HG03103 (cell line): Measurements from ENCODE around the gene IFT172.
A peak's percentile ranks its signal among the peaks of the same experiment; 100 is the strongest.

Experiments
- ATAC-seq: cut with Tn5 transposase; IDR thresholded peaks from one replicate; pipeline ENCODE4 v1.9.1; 2021; ENCODE audit warnings: low read depth; ENCODE audit not compliant: unreplicated experiment

The IFT172 gene

GRCh38 chr2:27494284-27494943, 4.9 kb upstream of the IFT172 start:
- ATAC-seq: no peak

GRCh38 chr2:27493948-27494283, 4.4 kb upstream of the IFT172 start:
- no peak for ATAC-seq

- ATAC-seq: no peak
Measured at GRCh38 chr2:27492557-27492956, 3.0 kb upstream of the IFT172 start.

- no peak for ATAC-seq
Measured at GRCh38 chr2:27489118-27489497, 435 bp downstream of the IFT172 start.

GRCh38 chr2:27485496-27485895, 4.0 kb downstream of the IFT172 start:
- ATAC-seq: no peak

- no peak for ATAC-seq
Measured at GRCh38 chr2:27471961-27472360, 17.6 kb downstream of the IFT172 start.

- ATAC-seq: no peak
Measured at GRCh38 chr2:27464443-27464842, 25.1 kb downstream of the IFT172 start.

- ATAC-seq: no peak
Measured at GRCh38 chr2:27461118-27461517, 28.4 kb downstream of the IFT172 start.

GRCh38 chr2:27453968-27454367, 35.6 kb downstream of the IFT172 start:
- no peak for ATAC-seq

GRCh38 chr2:27451095-27451494, 38.4 kb downstream of the IFT172 start:
- no peak for ATAC-seq

GRCh38 chr2:27448381-27448780, 41.2 kb downstream of the IFT172 start:
- ATAC-seq: no peak

GRCh38 chr2:27446057-27446456, 43.5 kb downstream of the IFT172 start:
- ATAC-seq: no peak

GRCh38 chr2:27445615-27446014, 43.9 kb downstream of the IFT172 start:
- no peak for ATAC-seq

GRCh38 chr2:27445155-27445554, 44.4 kb downstream of the IFT172 start:
- ATAC-seq: no peak

- ATAC-seq: no peak
Measured at GRCh38 chr2:27442920-27443282, 46.6 kb downstream of the IFT172 start.

- peak; percentile 51 for ATAC-seq
Measured at GRCh38 chr2:27441958-27442919, 47.3 kb downstream of the IFT172 start, which contains the start of gene KRTCAP3. TSS of gene KRTCAP3 (plus strand) at chr2:27442381. CDS start at chr2:27442413, 32 bp downstream.

GRCh38 chr2:27441226-27441926, 48.2 kb downstream of the IFT172 start:
- no peak for ATAC-seq

GRCh38 chr2:27435628-27436027, 53.9 kb downstream of the IFT172 start:
- ATAC-seq: no peak

GRCh38 chr2:27431395-27431794, 58.1 kb downstream of the IFT172 start:
- no peak for ATAC-seq

- peak; percentile 57 for ATAC-seq
Measured at GRCh38 chr2:27428978-27429541, 60.5 kb downstream of the IFT172 start.
